Hepatocyte (in vitro differentiated cells): Measurements from ENCODE around the gene FANCL.

Source experiments
- CTCF ChIP-seq: fragments of 200-600 bp; sonication (generic); IDR thresholded peaks from 2 replicates; pipeline ENCODE4 v1.5.1; 2016; ENCODE audit warnings: antibody characterized with exemption, mild to moderate bottlenecking; ENCODE audit not compliant: poor library complexity
- EZH2 ChIP-seq: fragments of 200-600 bp; sonication (generic); IDR thresholded peaks from 2 replicates; pipeline ENCODE4 v1.6.1; 2016; ENCODE audit warnings: antibody characterized with exemption, mild to moderate bottlenecking, borderline replicate concordance
- EZH2phosphoT487 ChIP-seq: fragments of 200-600 bp; sonication (generic); IDR thresholded peaks from one replicate; pipeline ENCODE4 v1.6.1; 2018; ENCODE audit warnings: antibody characterized with exemption, mild to moderate bottlenecking, low read depth, moderate library complexity; ENCODE audit not compliant: unreplicated experiment, severe bottlenecking

- TF ChIP-seq CTCF (no peak), EZH2 (no peak), EZH2phosphoT487 (no peak)
These were observed 110.9 kb downstream of the FANCL start for GRCh38 chr2:58130238-58130637.
